PFSK-1 (cell line): ENCODE data around the gene NFKB1.

Source experiments
- FOXP2 ChIP-seq: optimal IDR thresholded peaks from 2 replicates; pipeline ENCODE3; 2011; ENCODE audit warnings: borderline replicate concordance, control low read depth, inconsistent platforms; ENCODE audit not compliant: insufficient read depth; ENCODE audit errors: extremely low read length, extremely low read depth
- POLR2AphosphoS5 ChIP-seq: IDR thresholded peaks from 2 replicates; pipeline ENCODE4 v1.6.1; 2012; ENCODE audit warnings: low read depth, mild to moderate bottlenecking, control low read depth, low read length, moderate library complexity
- SIN3A ChIP-seq: IDR thresholded peaks from 2 replicates; pipeline ENCODE4 v1.6.1; 2012; ENCODE audit warnings: mild to moderate bottlenecking, low read length, moderate library complexity, borderline replicate concordance; ENCODE audit not compliant: insufficient read depth
- TAF1 ChIP-seq: IDR thresholded peaks from 2 replicates; pipeline ENCODE4 v1.6.1; 2012; ENCODE audit warnings: low read length, control low read depth, borderline replicate concordance; ENCODE audit not compliant: insufficient read depth
- TF ChIP-seq, protein P1 (sequence below), 2 experiments: IDR thresholded peaks; 2 replicates each; pipeline versions ENCODE4 v1.6.1 to v1.8.0; 2011 to 2012; ENCODE audit warnings: low read depth in 2 of 2, low read length in 2 of 2, control low read depth in 1 of 2, inconsistent platforms in 1 of 2, mild to moderate bottlenecking in 1 of 2, moderate library complexity in 1 of 2; ENCODE audit not compliant: insufficient read depth in 1 of 2

Gene NFKB1

DNA sequence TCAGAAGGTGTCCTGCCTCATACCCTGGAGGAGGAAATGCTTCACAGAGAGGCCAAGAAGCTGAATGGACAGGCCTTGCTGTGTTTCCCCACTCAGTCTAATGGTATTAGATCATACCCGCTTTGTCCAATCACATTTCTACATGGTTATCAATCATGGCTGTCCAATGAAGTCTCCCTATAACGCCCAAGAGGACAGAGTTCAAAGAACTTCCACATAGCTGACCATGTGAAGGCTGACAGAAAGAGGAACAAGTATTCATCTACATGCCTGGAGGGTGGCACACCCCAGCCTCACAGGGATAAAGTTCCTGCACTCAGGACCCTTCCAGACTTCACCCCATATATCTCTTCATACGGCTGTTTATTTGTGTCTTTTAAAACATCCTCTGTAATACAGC lies 136.2 kb downstream of the NFKB1 start:
- TF ChIP-seq POLR2AphosphoS5 (no peak), FOXP2 (no peak), SIN3A (no peak), TAF1 (no peak)
- TF ChIP-seq, protein P1, sequence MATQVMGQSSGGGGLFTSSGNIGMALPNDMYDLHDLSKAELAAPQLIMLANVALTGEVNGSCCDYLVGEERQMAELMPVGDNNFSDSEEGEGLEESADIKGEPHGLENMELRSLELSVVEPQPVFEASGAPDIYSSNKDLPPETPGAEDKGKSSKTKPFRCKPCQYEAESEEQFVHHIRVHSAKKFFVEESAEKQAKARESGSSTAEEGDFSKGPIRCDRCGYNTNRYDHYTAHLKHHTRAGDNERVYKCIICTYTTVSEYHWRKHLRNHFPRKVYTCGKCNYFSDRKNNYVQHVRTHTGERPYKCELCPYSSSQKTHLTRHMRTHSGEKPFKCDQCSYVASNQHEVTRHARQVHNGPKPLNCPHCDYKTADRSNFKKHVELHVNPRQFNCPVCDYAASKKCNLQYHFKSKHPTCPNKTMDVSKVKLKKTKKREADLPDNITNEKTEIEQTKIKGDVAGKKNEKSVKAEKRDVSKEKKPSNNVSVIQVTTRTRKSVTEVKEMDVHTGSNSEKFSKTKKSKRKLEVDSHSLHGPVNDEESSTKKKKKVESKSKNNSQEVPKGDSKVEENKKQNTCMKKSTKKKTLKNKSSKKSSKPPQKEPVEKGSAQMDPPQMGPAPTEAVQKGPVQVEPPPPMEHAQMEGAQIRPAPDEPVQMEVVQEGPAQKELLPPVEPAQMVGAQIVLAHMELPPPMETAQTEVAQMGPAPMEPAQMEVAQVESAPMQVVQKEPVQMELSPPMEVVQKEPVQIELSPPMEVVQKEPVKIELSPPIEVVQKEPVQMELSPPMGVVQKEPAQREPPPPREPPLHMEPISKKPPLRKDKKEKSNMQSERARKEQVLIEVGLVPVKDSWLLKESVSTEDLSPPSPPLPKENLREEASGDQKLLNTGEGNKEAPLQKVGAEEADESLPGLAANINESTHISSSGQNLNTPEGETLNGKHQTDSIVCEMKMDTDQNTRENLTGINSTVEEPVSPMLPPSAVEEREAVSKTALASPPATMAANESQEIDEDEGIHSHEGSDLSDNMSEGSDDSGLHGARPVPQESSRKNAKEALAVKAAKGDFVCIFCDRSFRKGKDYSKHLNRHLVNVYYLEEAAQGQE (IDR thresholded peaks at IDR 0.05; ENCODE audit: insufficient read depth in 1 of 2, low read depth in 2 of 2, low read length in 2 of 2), result no peak

DNA sequence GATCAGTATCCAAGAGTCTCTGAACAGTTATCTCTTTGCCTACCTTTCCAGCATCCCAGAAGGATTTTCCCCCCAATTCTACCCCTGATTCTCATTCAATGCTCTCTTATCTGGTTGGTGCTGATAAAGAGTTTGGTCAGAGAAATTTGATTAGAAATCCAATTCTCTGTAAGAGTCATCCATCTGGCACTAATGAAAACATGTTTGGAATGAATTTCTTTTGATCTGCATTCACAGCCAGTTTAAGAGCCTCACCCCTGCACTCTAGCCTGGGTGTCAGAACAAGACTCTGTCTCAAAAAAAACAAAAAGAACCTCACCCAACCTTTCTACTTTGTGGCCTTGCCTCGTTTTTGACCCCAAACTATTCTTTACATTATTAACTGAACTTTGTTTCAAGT lies 137.5 kb downstream of the NFKB1 start:
- TF ChIP-seq POLR2AphosphoS5 (no peak), SIN3A (no peak), TAF1 (no peak), FOXP2 (no peak)
- TF ChIP-seq, protein P1 (IDR thresholded peaks at IDR 0.05; ENCODE audit: insufficient read depth in 1 of 2, low read depth in 2 of 2, low read length in 2 of 2), result no peak

DNA sequence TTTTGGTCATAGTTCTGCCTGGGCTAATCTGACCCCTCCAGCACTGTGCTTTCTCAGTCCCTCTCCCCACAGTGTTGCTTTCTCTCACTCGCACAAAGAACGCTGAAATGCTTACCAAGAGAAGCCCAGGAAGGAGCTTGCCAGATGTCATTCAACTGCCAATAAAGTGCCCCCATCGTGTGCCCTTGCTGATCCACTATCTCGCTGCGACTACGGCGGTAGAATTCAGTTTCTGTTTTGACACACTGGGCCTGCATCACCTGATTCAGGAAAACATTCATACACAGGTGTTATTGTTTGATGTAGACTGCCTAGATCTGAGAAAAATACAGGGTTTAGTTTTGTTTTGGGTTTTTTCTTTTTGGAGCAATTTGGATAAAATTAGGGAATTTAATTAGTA lies 138.4 kb downstream of the NFKB1 start:
- TF ChIP-seq SIN3A, result no peak
- TF ChIP-seq, protein P1 (IDR thresholded peaks at IDR 0.05; ENCODE audit: insufficient read depth in 1 of 2, low read depth in 2 of 2, low read length in 2 of 2), result no peak
- TF ChIP-seq POLR2AphosphoS5, result no peak
- no peak for TF ChIP-seq TAF1
- TF ChIP-seq FOXP2, result no peak

DNA sequence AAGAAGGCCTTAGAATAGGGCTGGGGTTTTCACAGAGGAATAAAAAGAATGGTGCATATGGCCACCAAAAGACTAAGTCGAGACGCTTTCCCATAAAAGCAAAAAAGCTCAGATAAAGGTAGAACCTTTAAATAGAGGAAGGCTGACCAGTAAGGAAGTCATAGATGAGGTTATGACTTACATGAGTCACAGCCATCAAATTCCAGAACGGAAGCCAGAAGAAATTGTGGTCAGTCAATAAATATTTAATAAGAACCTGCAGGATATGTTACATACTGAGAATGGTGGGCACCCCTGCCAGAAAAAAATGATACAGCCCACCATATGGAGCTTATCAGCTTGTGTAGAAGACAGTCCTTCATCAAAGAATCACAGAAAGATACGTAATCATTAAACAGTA lies 139.5 kb downstream of the NFKB1 start:
- TF ChIP-seq POLR2AphosphoS5 (no peak), FOXP2 (no peak), TAF1 (no peak), SIN3A (no peak)
- TF ChIP-seq, protein P1 (IDR thresholded peaks at IDR 0.05; ENCODE audit: insufficient read depth in 1 of 2, low read depth in 2 of 2, low read length in 2 of 2), result no peak

DNA sequence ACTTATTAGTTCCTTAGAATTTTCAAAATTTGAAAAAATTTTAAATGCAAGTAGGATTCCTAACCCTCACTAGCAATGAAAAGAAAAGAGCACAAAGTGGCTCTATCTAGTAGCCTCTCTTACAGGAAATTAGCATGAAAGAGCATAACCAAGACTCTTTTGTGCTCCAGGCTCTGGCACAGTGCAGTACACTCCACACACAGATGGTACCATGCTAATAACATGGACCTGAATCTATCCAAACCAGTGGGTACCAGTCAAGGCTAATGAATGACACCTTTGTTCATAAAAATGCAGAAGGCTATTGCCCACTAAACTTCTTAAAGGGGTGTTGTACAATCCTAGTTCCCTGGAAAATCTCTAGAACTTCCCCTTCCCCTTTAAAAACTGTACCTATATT lies 140.6 kb downstream of the NFKB1 start:
- TF ChIP-seq SIN3A, result no peak
- TF ChIP-seq, protein P1 (IDR thresholded peaks at IDR 0.05; ENCODE audit: insufficient read depth in 1 of 2, low read depth in 2 of 2, low read length in 2 of 2), result no peak
- no peak for TF ChIP-seq FOXP2
- no peak for TF ChIP-seq TAF1
- no peak for TF ChIP-seq POLR2AphosphoS5
